Activated CD4-positive, CD25-positive, alpha-beta regulatory T cell (primary cell): ENCODE measurements around the gene CAMTA1.

Experiments used
- DNase-seq, 4 experiments: peaks; one replicate each; lab custom pipeline; 2025; lab: John Stamatoyannopoulos, UW

The CAMTA1 gene

GRCh38 chr1:7516929-7517328 is 731.7 kb downstream of the CAMTA1 start:
- no peak for DNase-seq

- DNase-seq: no peak
Observed at GRCh38 chr1:7517611-7518330, 732.5 kb downstream of the CAMTA1 start.

- DNase-seq: no peak
Observed at GRCh38 chr1:7518411-7518810, 733.2 kb downstream of the CAMTA1 start.

GRCh38 chr1:7519181-7519860 is 734.1 kb downstream of the CAMTA1 start:
- DNase-seq: no peak

- no peak for DNase-seq
Observed at GRCh38 chr1:7519861-7520395, 734.7 kb downstream of the CAMTA1 start.

- DNase-seq: no peak
Observed at GRCh38 chr1:7520496-7520895, 735.2 kb downstream of the CAMTA1 start.

- no peak for DNase-seq
Observed at GRCh38 chr1:7524341-7525337, 739.4 kb downstream of the CAMTA1 start.

- no peak for DNase-seq
Observed at GRCh38 chr1:7525338-7526063, 740.2 kb downstream of the CAMTA1 start.

GRCh38 chr1:7526196-7526866 is 741.1 kb downstream of the CAMTA1 start:
- DNase-seq: no peak

- no peak for DNase-seq
Observed at GRCh38 chr1:7526867-7527732, 741.8 kb downstream of the CAMTA1 start.

GRCh38 chr1:7527733-7528045 is 742.4 kb downstream of the CAMTA1 start:
- no peak for DNase-seq

- no peak for DNase-seq
Observed at GRCh38 chr1:7528386-7529198, 743.3 kb downstream of the CAMTA1 start.

- no peak for DNase-seq
Observed at GRCh38 chr1:7529917-7530316, 744.7 kb downstream of the CAMTA1 start.

- DNase-seq: no peak
Observed at GRCh38 chr1:7531562-7532340, 746.5 kb downstream of the CAMTA1 start.

- DNase-seq: no peak
Observed at GRCh38 chr1:7533006-7533405, 747.8 kb downstream of the CAMTA1 start.

GRCh38 chr1:7534061-7534825 is 749.0 kb downstream of the CAMTA1 start:
- no peak for DNase-seq

GRCh38 chr1:7535016-7535415 is 749.8 kb downstream of the CAMTA1 start:
- no peak for DNase-seq
